OCI-LY1 (cell line): Measurements from ENCODE around the gene LMBRD1.

Experiments used
- CTCF ChIP-seq: fragments of 200-600 bp; sonication (generic), shearing (Covaris generic); IDR thresholded peaks from 2 replicates; pipeline ENCODE4 v1.5.1; 2017; ENCODE audit warnings: mild to moderate bottlenecking, antibody characterized with exemption, low read length, moderate library complexity, mixed read lengths
- EZH2 ChIP-seq: fragments of 200-600 bp; sonication (generic), shearing (Covaris generic); IDR thresholded peaks from 2 replicates; pipeline ENCODE4 v1.8.0; 2017; ENCODE audit warnings: borderline replicate concordance, mixed run types, mild to moderate bottlenecking, antibody characterized with exemption, low read length, moderate library complexity, mixed read lengths

GRCh38 chr6:69763763-69764162 lies 33.0 kb downstream of the LMBRD1 start:
- TF ChIP-seq CTCF, result no peak
- TF ChIP-seq EZH2, result no peak
